ENCODE data around the gene GRAMD1C.

Gene GRAMD1C

DNA sequence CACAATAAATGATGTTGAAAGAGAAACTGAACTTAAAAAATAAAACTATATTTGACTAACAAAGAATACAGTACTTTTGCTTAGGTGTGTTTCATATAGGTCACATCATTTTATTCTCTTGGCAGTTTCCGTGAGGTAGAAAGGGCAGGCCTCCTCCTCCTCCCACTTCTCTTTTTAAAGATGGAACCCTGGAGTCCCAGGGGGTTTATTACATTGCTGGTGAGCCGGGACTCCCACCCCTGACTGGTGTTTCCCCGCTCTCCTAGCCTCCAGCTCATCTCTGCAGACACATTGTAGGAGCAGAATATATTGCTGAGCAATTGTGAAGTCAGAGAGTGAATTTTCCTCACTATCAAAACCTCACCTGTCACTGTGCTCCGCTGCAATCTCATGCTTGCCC is 139.2 kb downstream of the GRAMD1C start:
- H3K4me3 ChIP-seq (ENCODE audit: low read length): no peak overlapping the region
- TF ChIP-seq, protein P1, sequence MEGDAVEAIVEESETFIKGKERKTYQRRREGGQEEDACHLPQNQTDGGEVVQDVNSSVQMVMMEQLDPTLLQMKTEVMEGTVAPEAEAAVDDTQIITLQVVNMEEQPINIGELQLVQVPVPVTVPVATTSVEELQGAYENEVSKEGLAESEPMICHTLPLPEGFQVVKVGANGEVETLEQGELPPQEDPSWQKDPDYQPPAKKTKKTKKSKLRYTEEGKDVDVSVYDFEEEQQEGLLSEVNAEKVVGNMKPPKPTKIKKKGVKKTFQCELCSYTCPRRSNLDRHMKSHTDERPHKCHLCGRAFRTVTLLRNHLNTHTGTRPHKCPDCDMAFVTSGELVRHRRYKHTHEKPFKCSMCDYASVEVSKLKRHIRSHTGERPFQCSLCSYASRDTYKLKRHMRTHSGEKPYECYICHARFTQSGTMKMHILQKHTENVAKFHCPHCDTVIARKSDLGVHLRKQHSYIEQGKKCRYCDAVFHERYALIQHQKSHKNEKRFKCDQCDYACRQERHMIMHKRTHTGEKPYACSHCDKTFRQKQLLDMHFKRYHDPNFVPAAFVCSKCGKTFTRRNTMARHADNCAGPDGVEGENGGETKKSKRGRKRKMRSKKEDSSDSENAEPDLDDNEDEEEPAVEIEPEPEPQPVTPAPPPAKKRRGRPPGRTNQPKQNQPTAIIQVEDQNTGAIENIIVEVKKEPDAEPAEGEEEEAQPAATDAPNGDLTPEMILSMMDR (conservative IDR thresholded peaks at IDR 0.05; ENCODE audit: low read depth, low read length): no peak
- DNase-seq (ENCODE audit: low read depth): no peak

DNA sequence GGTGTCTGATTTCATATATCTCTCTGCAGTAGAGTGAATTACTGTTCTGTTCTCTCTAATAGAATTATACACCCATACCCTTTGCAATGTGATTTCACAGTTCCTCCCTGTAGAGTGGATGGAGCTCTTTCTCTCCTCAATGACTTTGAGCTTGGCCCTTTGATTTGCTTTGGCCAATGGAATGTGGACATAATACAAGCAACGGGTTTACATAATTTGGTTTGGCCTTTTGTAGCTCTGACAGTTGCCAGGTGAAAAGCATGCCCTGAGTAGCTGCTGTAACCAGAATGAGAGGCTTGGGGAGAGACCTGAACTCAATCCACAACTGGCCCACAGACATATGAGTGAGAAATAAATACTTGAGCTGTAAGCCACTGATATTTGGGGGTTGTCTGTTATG is 141.3 kb downstream of the GRAMD1C start:
- no peak overlapping the region for H3K4me3 ChIP-seq (ENCODE audit: low read length)
- no peak for DNase-seq (ENCODE audit: low read depth)
- TF ChIP-seq, protein P1 (conservative IDR thresholded peaks at IDR 0.05; ENCODE audit: low read depth, low read length): no peak

DNA sequence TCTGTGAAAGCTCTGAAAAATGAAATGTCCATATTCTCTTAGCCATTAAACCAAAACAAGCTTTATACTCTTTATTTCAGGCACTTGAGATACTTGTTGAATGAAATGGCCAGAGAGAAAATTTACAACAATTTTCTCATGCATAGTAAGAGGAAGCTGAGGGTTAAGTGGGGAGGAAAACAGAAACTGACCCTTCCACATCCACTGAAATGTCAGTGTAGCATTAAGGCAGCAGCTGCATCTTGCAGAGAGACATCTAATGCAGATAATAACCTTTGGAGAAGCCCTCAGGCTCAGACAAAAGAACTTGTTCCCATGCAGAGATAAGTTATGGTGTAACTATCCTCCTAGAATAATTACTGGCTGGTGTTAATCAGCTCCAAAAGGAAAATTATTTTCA is 143.2 kb downstream of the GRAMD1C start:
- TF ChIP-seq, protein P1 (conservative IDR thresholded peaks at IDR 0.05; ENCODE audit: low read depth, low read length): no peak
- no peak overlapping the region for H3K4me3 ChIP-seq (ENCODE audit: low read length)
- DNase-seq (ENCODE audit: low read depth): no peak

DNA sequence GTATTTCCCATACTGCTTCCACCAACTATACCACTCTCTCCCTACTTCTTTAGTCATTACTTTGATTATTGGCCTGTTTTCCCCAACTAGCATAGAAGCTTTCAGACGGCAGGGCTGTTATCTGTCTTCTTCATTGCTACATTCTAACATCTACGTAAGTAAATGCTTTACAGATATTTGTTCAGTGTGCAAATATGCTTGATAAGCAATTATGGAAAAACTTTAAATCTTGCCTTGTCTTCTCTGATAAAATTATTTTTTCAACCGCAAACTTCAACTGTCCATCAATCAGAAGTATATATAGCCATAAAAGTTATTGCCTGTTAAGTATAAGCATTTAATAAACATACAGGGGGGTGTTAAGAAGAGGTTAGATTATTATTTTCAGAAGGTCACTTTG is 145.0 kb downstream of the GRAMD1C start:
- TF ChIP-seq, protein P1 (conservative IDR thresholded peaks at IDR 0.05; ENCODE audit: low read depth, low read length): no peak

GRCh38 chr3:113985541-113985940 is 147.0 kb downstream of the GRAMD1C start:
- no peak overlapping the region for H3K4me3 ChIP-seq (ENCODE audit: low read length)
- TF ChIP-seq, protein P1 (conservative IDR thresholded peaks at IDR 0.05; ENCODE audit: low read depth, low read length): no peak
- no peak for DNase-seq (ENCODE audit: low read depth)

More for the DNA sequence above, 145.0 kb downstream of the GRAMD1C start:
- no peak overlapping the region for H3K4me3 ChIP-seq (ENCODE audit: low read length)
- no peak for DNase-seq (ENCODE audit: low read depth)

Data from retinal pigment epithelial cell (primary cell).